Glutamatergic neuron (in vitro differentiated cells): ENCODE data around the gene KIR3DL3. TPM values are rescaled to one million over a fixed set of nuclear protein-coding genes. Genes with fewer than 3 reads are reported as not detected.
"Not testable (repeated sequence)": the region's sequence is repeated elsewhere in the genome, so short reads cannot be mapped to it uniquely, and the experiment has no call there.

ENCODE experiments used
- DNase-seq: peaks from one replicate; pipeline ENCODE4 v3.0.0; 2022
- H3K27ac Mint-ChIP-seq: one replicate; pipeline ENCODE4 v1.8.0; 2020; ENCODE audit warnings: mild to moderate bottlenecking, mixed read lengths, inconsistent platforms; ENCODE audit not compliant: unreplicated experiment
- H3K27me3 Mint-ChIP-seq: one replicate; pipeline ENCODE4 v1.8.0; 2020; ENCODE audit warnings: mild to moderate bottlenecking, moderate library complexity, mixed read lengths, inconsistent platforms; ENCODE audit not compliant: unreplicated experiment
- H3K36me3 Mint-ChIP-seq: one replicate; pipeline ENCODE4 v1.8.0; 2020; ENCODE audit warnings: mild to moderate bottlenecking, mixed read lengths, inconsistent platforms; ENCODE audit not compliant: unreplicated experiment
- H3K4me1 Mint-ChIP-seq: one replicate; pipeline ENCODE4 v1.8.0; 2020; ENCODE audit warnings: mild to moderate bottlenecking, low read depth, mixed read lengths, inconsistent platforms; ENCODE audit not compliant: unreplicated experiment
- H3K4me3 Mint-ChIP-seq: one replicate; pipeline ENCODE4 v1.8.0; 2020; ENCODE audit warnings: mild to moderate bottlenecking, mixed read lengths, inconsistent platforms; ENCODE audit not compliant: unreplicated experiment
- H3K9me3 Mint-ChIP-seq: one replicate; pipeline ENCODE4 v1.8.0; 2020; ENCODE audit warnings: mild to moderate bottlenecking, moderate library complexity, mixed read lengths, inconsistent platforms; ENCODE audit not compliant: unreplicated experiment
- total RNA-seq: library from RNA; stranded (reverse); fragmentation: NEBNext Ultra II Directional; extraction: Animal tissue kit (Norgen Biotek cat#: 25700); gene quantifications from one replicate; pipeline ENCODE4 v1.2.1, GENCODE V29; 2021; ENCODE audit not compliant: unreplicated experiment

Gene KIR3DL3
- total RNA-seq, 1 donor from 2014 or later = not detected

GRCh38 chr19:54770511-54770910 lies 46.3 kb downstream of the KIR3DL3 start:
- DNase-seq, H3K27ac Mint-ChIP-seq, H3K4me3 Mint-ChIP-seq, H3K27me3 Mint-ChIP-seq, H3K4me1 Mint-ChIP-seq: not testable (repeated sequence)
- Mint-ChIP-seq H3K36me3 (peaks cover 24% of the 10 kb centered on the region), H3K9me3 (peaks cover 18% of the 10 kb centered on the region)

DNA sequence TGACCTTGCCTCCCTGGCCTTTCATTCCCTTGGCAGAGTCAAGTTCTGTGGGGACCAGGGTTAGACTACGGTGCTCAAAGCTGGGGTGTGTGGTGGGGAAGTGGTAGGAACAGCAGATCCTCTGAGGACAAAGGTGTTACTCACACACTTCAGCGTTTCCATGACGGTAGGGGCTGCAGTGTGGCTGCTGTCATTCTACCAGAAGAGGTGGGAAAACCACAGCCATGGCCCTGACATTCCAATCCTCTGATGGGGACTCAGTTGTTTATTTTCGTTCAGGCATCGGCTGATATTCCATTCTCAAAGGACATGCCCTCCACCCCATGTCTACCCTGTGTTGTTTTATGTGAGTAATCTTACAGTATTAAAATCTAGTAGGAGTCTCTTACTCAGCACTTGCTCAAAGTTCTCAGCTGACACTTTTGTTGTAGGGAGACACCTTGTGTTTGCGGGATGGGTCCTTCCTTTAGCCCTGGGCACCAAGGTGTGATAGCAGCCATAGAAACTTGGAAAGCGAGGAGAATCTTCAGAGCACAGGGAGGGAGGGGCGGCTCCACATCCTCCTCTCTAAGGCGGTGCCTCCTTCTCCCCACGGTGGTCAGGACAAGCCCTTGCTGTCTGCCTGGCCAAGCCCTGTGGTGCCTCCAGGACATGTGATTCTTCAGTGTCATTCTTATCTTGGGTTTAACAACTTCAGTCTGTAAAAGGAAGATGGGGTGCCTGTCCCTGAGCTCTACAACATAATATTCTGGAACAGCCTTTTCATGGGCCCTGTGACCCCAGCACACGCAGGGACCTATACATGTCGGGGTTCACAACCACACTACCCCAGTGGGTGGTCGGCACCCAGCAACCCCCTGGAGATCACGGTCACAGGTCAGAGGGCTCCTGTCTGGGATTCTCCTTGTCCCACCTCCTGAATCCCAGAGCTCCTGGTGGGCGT lies 47.0 kb downstream of the KIR3DL3 start:
- H3K4me1 Mint-ChIP-seq, H3K27ac Mint-ChIP-seq, DNase-seq, H3K4me3 Mint-ChIP-seq, H3K27me3 Mint-ChIP-seq: not testable (repeated sequence)
- Mint-ChIP-seq H3K9me3 (peaks cover 18% of the 10 kb centered on the region), H3K36me3 (peaks cover 24% of the 10 kb centered on the region)

DNA sequence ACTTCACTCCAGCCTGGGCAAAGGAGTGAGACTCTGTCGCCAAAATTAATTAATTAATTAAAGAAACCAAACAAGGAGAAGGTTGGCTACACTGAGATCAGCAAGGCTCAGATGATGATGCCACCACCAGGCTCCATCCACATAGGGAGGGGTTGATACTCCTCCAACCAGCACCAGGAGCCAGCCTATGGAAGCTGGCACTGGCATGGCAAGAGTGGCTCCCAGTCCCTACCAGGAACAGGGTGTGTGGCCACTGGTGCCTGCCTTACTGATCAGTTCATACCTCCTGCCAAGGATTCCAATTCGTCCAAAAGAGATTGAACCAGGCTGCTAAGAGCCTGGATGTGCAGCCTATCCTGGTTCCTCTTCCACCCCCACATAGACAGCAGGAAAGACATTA lies 48.4 kb downstream of the KIR3DL3 start:
- Mint-ChIP-seq H3K36me3 (peaks cover 20% of the 10 kb centered on the region), H3K9me3 (peaks cover 16% of the 10 kb centered on the region)
- not testable (repeated sequence) for DNase-seq, H3K27me3 Mint-ChIP-seq, H3K4me3 Mint-ChIP-seq, H3K27ac Mint-ChIP-seq, H3K4me1 Mint-ChIP-seq

DNA sequence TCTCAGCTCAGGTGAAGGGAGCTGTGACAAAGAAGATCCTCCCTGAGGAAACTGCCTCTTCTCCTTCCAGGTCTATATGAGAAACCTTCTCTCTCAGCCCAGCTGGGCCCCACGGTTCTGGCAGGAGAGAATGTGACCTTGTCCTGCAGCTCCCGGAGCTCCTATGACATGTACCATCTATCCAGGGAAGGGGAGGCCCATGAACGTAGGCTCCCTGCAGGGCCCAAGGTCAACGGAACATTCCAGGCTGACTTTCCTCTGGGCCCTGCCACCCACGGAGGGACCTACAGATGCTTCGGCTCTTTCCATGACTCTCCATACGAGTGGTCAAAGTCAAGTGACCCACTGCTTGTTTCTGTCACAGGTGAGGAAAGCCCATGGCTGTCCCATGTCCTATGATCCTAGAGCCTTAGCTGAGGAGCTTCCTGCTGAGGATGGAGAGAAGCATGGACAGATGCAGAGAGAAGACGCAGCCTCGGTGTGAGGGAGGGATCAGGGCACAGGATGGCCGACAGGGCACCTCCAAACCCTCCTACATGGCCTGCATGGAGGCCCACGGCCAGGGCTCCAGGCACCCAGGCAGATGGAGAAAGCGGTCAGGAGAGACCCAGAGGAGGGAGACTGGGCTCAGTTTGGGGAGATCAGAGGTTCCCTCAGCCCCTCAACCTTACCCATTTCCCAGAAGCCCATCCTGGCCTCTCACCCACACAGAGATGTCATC lies 51.0 kb downstream of the KIR3DL3 start:
- peaks cover 15% of the 10 kb centered on the region for H3K36me3 Mint-ChIP-seq
- H3K9me3 Mint-ChIP-seq = peaks cover 13% of the 10 kb centered on the region
- not testable (repeated sequence) for H3K4me3 Mint-ChIP-seq, DNase-seq, H3K4me1 Mint-ChIP-seq, H3K27ac Mint-ChIP-seq, H3K27me3 Mint-ChIP-seq

DNA sequence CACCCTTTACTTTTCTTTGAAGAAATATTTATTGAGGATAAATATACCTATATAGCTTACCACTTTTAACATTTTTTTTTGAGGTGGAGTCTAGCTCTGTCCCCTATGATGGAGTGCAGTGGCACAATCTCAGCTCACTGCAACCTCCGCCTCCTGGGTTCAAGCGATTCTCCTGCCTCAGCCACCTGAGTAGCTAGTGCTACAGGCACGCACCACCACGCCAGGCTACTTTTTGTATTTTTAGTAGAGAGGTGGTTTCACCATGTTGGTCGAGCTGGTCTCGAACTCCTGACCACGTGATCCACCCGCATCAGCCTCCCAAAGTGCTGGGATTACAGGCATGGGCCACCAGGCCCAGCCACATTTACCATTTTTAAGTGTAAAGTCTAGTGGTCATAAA lies 51.6 kb downstream of the KIR3DL3 start:
- not testable (repeated sequence) for H3K4me1 Mint-ChIP-seq, DNase-seq, H3K27me3 Mint-ChIP-seq, H3K4me3 Mint-ChIP-seq, H3K27ac Mint-ChIP-seq
- H3K36me3 Mint-ChIP-seq = peaks cover 14% of the 10 kb centered on the region
- peaks cover 11% of the 10 kb centered on the region for H3K9me3 Mint-ChIP-seq

DNA sequence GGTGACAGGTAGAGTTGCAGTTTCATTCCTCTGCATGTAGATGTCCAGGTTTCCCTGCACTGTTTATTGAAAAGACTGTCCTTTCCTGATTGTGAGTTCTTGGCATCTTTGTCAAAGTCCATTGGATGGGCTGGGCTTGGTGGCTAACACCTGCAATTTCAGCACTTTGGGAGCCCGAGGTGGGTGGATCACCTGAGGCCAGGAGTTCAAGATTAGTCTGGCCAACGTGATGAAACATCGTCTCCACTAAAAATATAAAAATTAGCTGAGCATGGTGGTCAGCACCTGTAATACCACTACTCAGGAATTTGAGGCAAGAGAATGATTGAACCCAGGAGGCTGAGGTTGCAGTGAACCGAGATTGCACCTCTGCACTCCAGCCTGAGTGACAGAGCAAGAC lies 53.6 kb downstream of the KIR3DL3 start:
- H3K27me3 Mint-ChIP-seq, H3K4me1 Mint-ChIP-seq, H3K36me3 Mint-ChIP-seq, H3K4me3 Mint-ChIP-seq, H3K27ac Mint-ChIP-seq, DNase-seq: not testable (repeated sequence)
- H3K9me3 Mint-ChIP-seq = peaks cover 13% of the 10 kb centered on the region

DNA sequence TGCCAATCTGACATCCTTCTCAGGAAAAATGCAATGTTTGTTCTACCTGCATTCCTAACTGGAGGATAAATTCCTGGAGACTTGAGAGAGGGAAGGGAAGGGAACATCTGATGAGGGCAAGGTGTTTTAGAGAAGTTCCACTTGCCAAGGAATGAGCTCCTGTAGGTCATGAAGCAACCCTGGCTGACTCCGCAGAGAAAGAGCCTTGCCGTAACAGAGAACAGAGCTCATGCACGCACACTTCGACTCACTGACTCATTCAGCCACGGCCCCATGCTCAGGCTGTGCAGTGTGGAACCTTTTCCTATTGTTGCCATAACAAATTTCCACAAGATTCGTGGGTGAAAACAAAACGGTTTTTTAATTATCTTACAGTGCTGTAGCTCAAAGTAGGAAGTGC lies 54.7 kb downstream of the KIR3DL3 start:
- peaks cover 14% of the 10 kb centered on the region for H3K9me3 Mint-ChIP-seq
- H3K4me1 Mint-ChIP-seq, H3K36me3 Mint-ChIP-seq, H3K4me3 Mint-ChIP-seq, H3K27ac Mint-ChIP-seq, DNase-seq, H3K27me3 Mint-ChIP-seq: not testable (repeated sequence)

GRCh38 chr19:54782916-54783315 lies 58.7 kb downstream of the KIR3DL3 start:
- peaks cover 15% of the 10 kb centered on the region for H3K9me3 Mint-ChIP-seq
- not testable (repeated sequence) for H3K27me3 Mint-ChIP-seq, H3K4me3 Mint-ChIP-seq, H3K36me3 Mint-ChIP-seq, H3K27ac Mint-ChIP-seq, DNase-seq, H3K4me1 Mint-ChIP-seq

Other genes starting within 250 kb of the KIR3DL3 start
- gene LAIR2, start 221.6 kb upstream of the KIR3DL3 start, total RNA-seq = not detected
- gene LILRA2, start 150.7 kb upstream of the KIR3DL3 start, total RNA-seq = not detected
- not detected for gene LILRA1, start 130.8 kb upstream of the KIR3DL3 start, total RNA-seq
- 0.22 TPM for gene LILRB1, start 94.0 kb upstream of the KIR3DL3 start, total RNA-seq
- 0.44 TPM for gene LILRB4, start 61.5 kb upstream of the KIR3DL3 start, total RNA-seq
- gene KIR2DL3, start 14.1 kb downstream of the KIR3DL3 start, total RNA-seq = not detected
- not detected for gene KIR2DL1, start 45.4 kb downstream of the KIR3DL3 start, total RNA-seq
- gene KIR2DL4, start 79.2 kb downstream of the KIR3DL3 start, total RNA-seq = not detected
- gene KIR3DL1, start 92.0 kb downstream of the KIR3DL3 start, total RNA-seq = not detected
- gene KIR2DS4, start 108.2 kb downstream of the KIR3DL3 start, total RNA-seq = not detected
- not detected for gene KIR3DL2, start 126.0 kb downstream of the KIR3DL3 start, total RNA-seq
- gene FCAR, start 149.8 kb downstream of the KIR3DL3 start, total RNA-seq = not detected
- not detected for gene NCR1, start 181.7 kb downstream of the KIR3DL3 start, total RNA-seq
- not detected for gene NLRP7, start 223.1 kb downstream of the KIR3DL3 start, total RNA-seq
- gene NLRP2, start 241.9 kb downstream of the KIR3DL3 start, total RNA-seq = 34.2 TPM